ENCODE data around the gene TMEM156. TPM values are rescaled to one million over a fixed set of nuclear protein-coding genes. Genes with fewer than 3 reads are reported as not detected.

TMEM156 gene
- total RNA-seq, 6 experiments from 2014 or later = 0.07 to 0.48 (median 0.41) TPM

DNA sequence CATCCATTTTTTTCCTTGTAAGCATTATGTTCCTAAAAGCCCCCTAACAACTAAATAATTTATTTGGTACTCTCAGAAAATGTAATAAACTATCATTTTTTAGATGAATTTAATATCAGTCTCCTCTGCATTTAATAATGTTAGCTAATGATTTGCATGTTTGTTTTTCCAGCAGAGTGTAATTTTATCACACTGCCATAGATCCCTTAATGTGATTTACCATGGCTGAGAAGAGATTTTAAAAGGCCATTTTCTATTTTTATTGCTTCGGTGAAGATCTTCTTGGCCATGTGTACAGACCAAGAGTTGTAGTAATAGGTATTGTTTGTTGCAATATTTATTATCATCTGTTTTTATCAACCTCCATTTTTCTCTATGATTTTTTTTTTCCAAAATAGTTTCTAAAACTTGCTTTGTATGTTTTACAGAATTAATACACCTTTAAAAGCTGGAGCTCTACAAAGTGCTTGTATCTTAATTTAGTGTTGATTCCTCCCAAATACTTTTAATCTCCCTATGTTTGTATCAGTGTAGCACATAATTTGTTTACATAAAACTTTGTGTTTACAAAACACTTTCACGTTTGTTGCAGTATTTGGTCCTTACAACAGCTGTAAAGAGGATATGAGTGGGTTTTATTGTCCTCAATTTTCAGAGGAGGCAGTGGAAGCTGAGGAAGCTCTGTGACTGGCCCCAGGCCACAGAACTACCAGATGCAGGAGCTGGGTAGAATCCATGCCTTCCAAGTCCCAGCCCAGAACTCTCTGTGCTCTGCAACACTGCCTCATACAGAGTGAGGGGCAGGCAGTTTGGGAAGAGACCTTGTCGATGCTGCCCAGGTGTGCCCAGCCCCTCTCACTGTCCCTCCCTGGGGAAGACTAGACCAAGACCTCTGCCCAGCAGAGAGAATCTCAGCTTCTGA lies 106.5 kb downstream of the TMEM156 start:
- Mint-ChIP-seq H3K36me3 (ENCODE audit: low read depth) (peaks cover 25% of the 10 kb centered on the region), H3K4me3 (no peak overlapping the region), H3K27me3 (ENCODE audit: insufficient read depth) (no peaks in the 10 kb centered on the region; the same call in 1 of the 2 replicates), H3K27ac (no peak overlapping the region), H3K4me1 (ENCODE audit: low read depth) (no peaks in the 10 kb centered on the region), H3K9me3 (no peaks in the 10 kb centered on the region)
- no peak for DNase-seq
- TF ChIP-seq CTCF (IDR thresholded peaks at IDR 0.05) = no peak

DNA sequence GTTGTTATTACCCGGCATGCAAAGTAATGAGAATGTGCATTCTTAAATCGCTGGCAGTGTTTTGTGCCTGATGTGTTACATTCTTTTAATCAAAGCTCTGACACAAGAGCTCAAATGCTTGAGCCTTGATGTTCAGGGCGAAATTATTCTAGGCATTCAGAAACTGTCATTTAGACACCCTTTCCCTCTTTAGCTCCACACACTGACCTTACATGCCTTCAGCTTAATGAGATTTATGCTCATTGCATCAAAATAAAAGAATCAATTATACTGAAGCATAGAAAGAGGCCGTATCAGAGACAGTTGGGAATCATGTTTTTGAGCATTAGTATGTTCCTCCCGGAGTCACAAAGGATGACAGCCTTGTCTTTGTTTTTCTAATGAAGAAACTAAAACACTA lies 107.9 kb downstream of the TMEM156 start:
- Mint-ChIP-seq H3K36me3 (ENCODE audit: low read depth) (peaks cover 38% of the 10 kb centered on the region), H3K9me3 (no peaks in the 10 kb centered on the region), H3K27me3 (ENCODE audit: insufficient read depth) (no peaks in the 10 kb centered on the region; the same call in 1 of the 2 replicates), H3K27ac (no peak overlapping the region), H3K4me3 (no peak overlapping the region), H3K4me1 (ENCODE audit: low read depth) (peaks cover 11% of the 10 kb centered on the region; the same call in 1 of the 2 replicates)
- TF ChIP-seq CTCF (IDR thresholded peaks at IDR 0.05) = no peak
- no peak for DNase-seq

- Mint-ChIP-seq H3K4me1 (ENCODE audit: low read depth) (peaks cover 11% of the 10 kb centered on the region; the same call in 1 of the 2 replicates), H3K27me3 (ENCODE audit: insufficient read depth) (no peaks in the 10 kb centered on the region; the same call in 1 of the 2 replicates), H3K4me3 (no peak overlapping the region), H3K36me3 (ENCODE audit: low read depth) (peaks cover 38% of the 10 kb centered on the region), H3K9me3 (no peaks in the 10 kb centered on the region), H3K27ac (no peak overlapping the region)
- DNase-seq = no peak
- no peak for TF ChIP-seq CTCF (IDR thresholded peaks at IDR 0.05)
These were observed 108.5 kb downstream of the TMEM156 start for GRCh38 chr4:38923746-38924145.

DNA sequence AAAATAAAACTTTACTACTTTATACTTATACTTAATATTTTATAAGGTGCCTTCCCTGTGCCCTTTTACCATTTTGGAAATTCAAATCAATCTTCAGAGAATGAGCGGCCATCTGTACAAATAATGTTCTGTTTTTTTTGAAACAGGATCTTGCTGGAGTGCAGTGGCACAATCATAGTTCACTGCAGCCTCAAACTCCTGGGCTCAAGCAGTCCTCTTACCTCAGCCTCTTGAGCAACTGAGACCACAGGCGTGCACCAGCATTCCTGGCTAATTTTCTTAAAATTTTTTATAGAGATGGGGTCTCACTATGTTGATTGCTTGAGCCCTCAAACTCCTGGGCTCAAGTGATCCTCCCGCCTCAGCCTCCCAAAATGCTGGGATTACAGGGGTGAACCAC lies 111.1 kb downstream of the TMEM156 start:
- DNase-seq = no peak
- H3K27me3 Mint-ChIP-seq (ENCODE audit: insufficient read depth) = no peaks in the 10 kb centered on the region; the same call in 1 of the 2 replicates
- no peak for TF ChIP-seq CTCF (IDR thresholded peaks at IDR 0.05)
- H3K27ac Mint-ChIP-seq = peak overlapping the region; percentile 36; the same call in 1 of the 2 replicates
- H3K4me1 Mint-ChIP-seq (ENCODE audit: low read depth) = peaks cover 17% of the 10 kb centered on the region; the same call in 1 of the 2 replicates
- peaks cover 33% of the 10 kb centered on the region for H3K36me3 Mint-ChIP-seq (ENCODE audit: low read depth)
- no peaks in the 10 kb centered on the region for H3K9me3 Mint-ChIP-seq
- H3K4me3 Mint-ChIP-seq = no peak overlapping the region

DNA sequence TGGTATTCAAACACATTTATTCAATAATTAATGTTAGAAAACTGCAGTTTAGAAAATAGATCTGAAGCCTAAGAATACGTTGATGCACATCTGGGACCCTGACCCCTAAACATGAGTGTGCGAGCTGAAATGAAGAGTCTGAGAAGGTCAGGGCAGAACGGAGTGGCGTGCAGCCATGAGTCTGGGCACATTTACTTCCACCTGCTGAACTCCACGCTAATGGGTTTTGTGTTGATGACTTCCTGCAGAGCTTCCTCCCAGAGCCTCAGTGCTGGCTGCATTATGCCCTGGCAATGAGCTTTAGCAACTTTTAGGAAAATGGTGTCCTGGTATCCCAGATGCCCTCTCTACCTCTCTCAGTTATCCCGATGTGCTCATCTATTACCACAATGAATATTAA lies 111.5 kb downstream of the TMEM156 start:
- H3K27ac Mint-ChIP-seq = peak overlapping the region; percentile 36; the same call in 1 of the 2 replicates

More for the DNA sequence above, 111.5 kb downstream of the TMEM156 start:
- Mint-ChIP-seq H3K9me3 (no peaks in the 10 kb centered on the region), H3K4me3 (no peak overlapping the region), H3K36me3 (ENCODE audit: low read depth) (peaks cover 38% of the 10 kb centered on the region), H3K27me3 (ENCODE audit: insufficient read depth) (no peaks in the 10 kb centered on the region; the same call in 1 of the 2 replicates), H3K4me1 (ENCODE audit: low read depth) (peaks cover 17% of the 10 kb centered on the region; the same call in 1 of the 2 replicates)
- no peak for TF ChIP-seq CTCF (IDR thresholded peaks at IDR 0.05)
- DNase-seq = no peak

All from HFFc6 (cell line).